SHP77 treated with DMSO at 0.1 percent for 48 hours (cell line): Measurements from ENCODE around the gene TBL3.
A peak's percentile ranks its signal among the peaks of the same experiment; 100 is the strongest.

Experiments
- DNase-seq: peaks from one replicate; lab custom pipeline; 2025; lab: John Stamatoyannopoulos, UW

TBL3 gene

GRCh38 chr16:2019518-2019920 lies 47.7 kb downstream of the TBL3 start, which contains the start of gene NPW:
NPW (plus strand) TSS chr16:2019785.
- DNase-seq, result no peak

DNA sequence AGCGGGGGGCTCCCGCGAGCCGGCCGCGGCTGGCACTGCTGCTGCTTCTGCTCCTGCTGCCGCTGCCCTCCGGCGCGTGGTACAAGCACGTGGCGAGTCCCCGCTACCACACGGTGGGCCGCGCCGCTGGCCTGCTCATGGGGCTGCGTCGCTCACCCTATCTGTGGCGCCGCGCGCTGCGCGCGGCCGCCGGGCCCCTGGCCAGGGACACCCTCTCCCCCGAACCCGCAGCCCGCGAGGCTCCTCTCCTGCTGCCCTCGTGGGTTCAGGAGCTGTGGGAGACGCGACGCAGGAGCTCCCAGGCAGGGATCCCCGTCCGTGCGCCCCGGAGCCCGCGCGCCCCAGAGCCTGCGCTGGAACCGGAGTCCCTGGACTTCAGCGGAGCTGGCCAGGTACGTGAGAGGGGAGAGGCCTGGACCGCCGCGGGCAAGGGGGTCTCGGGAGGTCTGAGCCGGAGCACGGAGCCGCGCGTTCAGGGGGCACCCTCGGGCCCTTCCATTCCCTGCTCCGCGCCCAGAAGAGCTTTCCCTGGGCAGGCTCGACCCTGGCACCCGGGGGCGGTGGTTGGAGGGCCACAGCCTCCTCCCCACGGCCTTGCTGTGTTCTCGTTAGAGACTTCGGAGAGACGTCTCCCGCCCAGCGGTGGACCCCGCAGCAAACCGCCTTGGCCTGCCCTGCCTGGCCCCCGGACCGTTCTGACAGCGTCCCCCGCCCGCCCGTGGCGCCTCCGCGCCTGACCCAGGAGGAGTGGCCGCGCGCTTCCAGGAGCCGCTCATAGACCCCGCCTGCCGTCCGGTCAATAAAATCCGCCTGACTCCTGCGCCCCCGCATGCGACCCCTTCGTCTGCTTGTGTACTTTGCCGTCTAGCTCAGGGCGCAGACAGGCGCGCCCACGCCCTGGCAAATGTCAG lies 48.3 kb downstream of the TBL3 start:
- DNase-seq, result no peak

DNA sequence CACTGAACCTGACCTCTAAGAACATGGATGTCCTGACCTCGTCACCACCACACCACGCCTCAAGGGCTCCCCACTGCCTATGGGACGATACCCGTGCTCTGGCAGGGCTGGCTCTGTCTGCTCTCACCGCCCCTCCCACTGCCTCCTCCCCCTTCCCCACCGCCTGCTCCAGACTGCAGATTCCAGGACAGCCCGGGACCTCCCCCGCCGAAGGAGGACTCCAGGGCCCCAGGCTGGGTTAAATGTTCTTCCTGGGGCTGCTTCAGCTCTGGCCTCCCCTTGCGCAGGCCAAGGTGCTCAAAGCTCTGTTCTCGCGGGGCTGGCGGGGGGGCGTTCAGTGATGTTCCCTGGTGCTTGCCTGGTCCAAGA lies 50.9 kb downstream of the TBL3 start:
- DNase-seq, result no peak

DNA sequence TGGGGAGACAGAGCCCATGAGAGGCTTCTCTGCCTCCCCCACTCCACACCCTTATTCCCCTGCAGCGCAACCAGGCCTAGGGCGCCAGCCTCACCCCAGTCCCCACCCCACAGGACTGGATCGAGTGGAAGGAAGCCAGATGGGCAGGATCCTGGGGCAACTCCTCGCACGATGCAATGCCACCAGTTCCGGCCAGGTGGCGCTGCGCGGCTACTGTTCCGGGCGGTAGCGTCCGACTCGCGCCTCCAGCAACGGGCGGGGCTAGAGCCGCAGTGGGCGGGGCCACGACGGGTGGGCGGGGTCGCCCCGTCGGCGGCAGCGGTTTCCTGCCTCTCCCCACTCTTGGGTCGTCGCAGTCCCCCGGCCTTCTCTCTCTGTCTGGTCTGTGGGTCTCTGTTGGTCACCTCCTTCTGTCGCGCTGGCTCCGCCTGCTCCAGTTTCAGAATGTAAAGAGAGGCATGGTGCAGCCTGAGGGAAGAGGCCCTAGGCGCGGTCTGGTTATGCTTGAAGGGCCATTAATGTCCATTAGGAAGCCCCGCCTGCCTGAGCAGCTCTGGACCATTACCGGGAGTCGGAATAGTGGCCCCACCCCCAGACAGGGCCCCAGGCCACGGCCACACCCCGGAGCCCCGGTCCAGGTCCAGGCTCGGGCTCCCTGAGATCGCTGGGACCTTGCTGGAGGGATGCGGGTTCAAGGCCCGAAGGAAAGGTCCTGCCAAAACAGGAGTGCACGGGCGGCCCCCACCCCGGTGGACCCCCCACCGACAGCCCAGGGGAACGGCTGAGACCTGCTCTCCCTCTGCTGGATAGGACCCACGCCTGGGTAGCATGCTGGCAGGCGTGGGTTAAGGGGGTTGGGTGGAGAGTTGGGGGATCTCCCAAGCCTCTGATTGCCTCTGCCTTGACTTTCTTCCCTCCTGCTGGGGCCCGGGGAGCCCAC lies 51.5 kb downstream of the TBL3 start:
- DNase-seq, result peak; percentile 40

DNA sequence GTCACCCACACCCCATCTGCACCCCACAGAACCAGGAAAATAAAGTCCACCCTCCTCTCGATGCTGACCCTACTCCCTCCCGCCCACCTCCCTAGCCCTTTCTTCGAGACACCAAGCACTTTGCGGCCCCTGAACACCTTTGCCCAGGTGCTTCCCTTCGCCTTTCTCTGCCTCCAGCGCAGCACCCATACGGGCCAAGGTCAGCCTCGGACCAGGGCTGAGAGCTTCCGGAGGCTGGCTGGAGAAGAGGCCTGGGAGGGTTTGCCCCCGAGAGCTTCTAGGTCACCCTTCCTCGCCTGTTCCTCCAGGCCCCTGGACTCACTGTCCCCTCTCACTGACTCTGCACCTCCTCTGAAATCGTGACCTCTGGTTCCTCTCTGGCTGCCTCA lies 52.2 kb downstream of the TBL3 start:
- DNase-seq, result no peak

- no peak for DNase-seq
Observed at GRCh38 chr16:2025251-2025650, 53.4 kb downstream of the TBL3 start.

GRCh38 chr16:2025878-2026460 lies 54.1 kb downstream of the TBL3 start:
- DNase-seq, result no peak

DNA sequence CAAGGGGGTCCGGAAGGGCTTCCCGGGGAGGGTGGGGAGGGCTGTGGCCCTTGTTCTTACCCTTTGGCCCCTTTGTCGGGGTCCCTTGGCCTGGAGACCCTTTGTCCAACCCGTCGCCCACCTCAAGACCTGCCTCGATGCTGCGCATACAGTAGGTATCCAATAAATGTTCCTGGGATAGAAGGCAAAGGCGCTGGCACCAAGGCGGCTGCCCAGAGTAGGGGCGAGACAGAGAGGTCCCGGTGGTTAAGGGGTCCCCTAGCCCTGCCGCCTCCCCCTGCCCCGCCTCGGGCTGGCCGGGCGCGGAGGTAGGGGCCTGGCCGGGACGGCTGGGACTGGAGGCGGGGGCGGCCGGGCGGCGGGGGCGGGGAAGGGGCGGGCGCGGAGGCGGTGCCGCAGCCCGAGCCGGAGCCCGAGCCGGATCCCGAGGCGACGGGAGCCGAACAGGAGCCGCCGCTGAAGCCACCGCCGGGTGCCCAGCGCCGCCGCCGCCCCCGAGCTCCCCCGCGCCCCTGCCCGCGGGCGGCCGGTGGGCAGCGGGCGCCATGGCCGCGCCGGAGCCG lies 54.7 kb downstream of the TBL3 start, which contains the start of gene NHERF2:
Gene NHERF2 (plus strand): TSS at position 442 of the 563 bp plus-strand sequence. CDS start 104 bp downstream, at position 546.
- no peak for DNase-seq

- DNase-seq, result no peak
Observed at GRCh38 chr16:2027024-2028010, 55.5 kb downstream of the TBL3 start.

GRCh38 chr16:2028146-2028545 lies 56.3 kb downstream of the TBL3 start:
- DNase-seq, result no peak

DNA sequence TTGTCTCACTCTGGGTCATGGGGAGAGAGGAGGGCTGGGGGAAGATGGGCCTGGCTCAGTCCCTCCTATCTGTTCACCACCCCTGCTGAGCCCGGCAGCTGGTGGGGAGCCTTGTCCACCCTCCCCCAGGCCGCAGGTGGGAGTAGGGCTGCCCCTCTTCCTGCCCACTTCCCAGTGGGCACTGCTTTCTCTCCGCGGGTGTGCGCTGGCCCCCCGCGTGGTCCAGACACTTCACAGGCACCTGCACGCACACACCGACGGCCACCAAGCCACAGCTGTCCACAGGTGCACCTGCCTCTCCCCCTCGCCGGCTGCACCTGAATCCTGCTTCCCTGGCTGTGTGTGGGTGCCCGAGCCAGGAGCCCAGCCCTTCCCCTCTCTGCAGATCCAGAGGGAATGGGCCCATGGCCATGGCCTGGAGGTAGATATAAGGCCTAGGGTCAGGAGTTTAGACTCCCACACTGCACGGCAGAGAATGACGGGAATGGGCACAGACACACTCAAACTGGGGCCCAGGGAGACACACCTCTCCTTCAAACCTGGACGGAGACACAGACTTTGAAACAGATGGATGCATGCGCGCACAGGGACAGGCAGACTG lies 56.9 kb downstream of the TBL3 start:
- no peak for DNase-seq

GRCh38 chr16:2029350-2029749 lies 57.5 kb downstream of the TBL3 start:
- DNase-seq, result no peak

DNA sequence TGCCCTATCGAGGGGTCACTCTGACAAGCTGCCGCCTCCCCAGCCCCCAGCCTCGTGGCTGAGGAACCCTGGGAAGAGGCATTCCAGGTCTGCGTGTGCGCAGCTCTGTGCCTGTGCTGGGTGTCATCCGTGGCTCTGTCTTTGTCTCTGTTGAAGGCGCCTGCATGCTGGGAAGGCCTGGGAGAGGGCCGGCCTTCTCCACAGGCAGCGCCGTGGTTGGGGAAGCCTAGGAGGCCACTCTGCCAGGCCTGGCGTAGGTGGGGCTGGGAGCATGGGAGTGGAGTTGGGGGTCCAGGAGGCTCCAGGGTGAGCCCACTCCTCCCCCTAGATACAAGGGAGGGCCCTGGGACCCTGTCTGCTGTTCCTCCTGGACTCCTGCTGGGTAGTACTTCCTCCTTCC lies 58.2 kb downstream of the TBL3 start:
- no peak for DNase-seq

DNA sequence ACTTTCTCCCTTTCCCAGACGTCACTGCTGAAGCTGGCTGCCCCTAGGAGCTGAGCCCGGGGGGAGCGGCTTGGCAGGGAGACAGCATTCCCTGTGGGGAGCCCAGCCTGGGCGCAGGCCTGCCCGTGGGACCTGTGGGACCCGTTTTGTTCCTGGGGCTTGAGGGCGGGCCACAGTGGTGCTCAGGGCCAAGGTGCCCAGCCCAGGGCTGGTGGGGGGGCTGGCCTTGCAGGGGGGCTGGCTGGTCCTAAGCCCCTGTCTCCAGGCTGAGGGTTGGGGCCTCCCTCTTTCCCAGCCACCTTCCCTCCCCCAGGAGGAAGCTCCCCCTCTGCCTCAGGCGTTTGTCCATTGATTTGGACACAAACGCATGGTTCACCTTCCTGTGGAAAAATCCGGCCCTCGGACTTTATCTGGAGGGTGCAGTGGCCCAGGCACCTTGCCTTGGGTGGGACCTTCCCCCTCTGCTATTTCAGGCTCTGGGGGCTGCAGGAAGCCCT lies 59.3 kb downstream of the TBL3 start:
- DNase-seq, result no peak
